T-helper 22 cell (primary cell): ENCODE results near the gene MRPL36.

Source experiments
- DNase-seq: peaks from one replicate; pipeline ENCODE4 v3.0.0-alpha.2; 2020; ENCODE audit warnings: low read depth

Gene MRPL36

GRCh38 chr5:1781726-1782384, 17.8 kb downstream of the MRPL36 start:
- DNase-seq, result no peak

- DNase-seq, result no peak
Observed at GRCh38 chr5:1781107-1781506, 18.5 kb downstream of the MRPL36 start.

DNA sequence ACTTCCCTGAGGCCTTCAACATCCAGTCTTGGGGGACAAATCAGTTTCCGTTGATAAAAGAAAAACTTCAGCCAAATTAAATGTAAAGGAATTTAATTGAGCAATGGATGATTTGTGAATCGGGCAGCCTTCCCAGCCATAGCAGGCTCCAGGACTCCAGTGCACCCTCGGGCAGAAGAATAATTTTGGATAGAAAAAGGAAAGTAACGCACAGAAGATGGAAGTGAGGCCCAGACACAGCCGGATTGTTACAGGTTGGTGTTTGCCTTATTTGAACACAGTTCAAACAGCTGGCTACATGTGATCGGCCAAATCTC, 19.1 kb downstream of the MRPL36 start:
- no peak for DNase-seq

DNA sequence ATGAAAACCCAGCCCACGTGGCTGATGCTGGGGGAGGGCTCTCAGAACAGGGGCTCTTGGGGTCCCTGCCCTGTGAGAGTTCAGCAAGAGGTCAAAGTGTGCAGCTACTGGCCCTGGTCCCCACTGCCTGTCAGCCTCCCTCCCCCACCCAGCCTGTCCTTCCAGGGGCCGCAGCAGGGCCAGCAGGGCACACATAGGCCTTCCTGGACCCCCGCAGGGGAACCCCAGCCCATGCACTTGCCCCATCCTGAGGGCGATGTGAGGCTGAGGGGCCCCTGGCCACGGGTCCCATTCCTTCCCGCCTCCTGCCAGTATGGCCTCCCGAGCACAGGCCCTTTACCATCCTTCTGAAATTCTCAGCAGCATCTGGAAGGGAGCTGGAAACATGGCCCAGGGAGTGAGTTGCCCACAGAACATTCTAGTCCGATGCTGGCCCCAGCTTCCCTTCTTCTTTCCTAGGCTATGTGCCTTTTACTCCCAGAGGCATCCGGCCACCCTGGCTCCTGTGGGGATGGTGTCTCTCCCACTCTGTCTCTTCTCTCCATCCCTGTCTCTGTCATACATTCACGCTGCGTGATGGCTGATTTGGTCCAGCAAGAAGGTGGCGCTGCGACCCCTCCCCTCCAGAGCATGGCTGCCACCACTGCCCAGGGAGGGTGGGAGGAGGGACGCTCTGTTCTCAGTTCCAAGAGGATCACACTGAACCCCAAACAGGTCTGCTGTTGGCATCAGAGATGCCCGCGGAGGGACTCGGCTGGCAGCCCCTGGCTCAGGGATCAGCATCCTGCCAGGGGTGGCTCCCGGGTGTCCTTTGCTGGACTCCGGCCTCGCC, 19.6 kb downstream of the MRPL36 start:
- no peak for DNase-seq

GRCh38 chr5:1779021-1779680, 20.5 kb downstream of the MRPL36 start:
- DNase-seq, result no peak

- DNase-seq, result no peak
Observed at GRCh38 chr5:1778138-1779020, 21.3 kb downstream of the MRPL36 start.

DNA sequence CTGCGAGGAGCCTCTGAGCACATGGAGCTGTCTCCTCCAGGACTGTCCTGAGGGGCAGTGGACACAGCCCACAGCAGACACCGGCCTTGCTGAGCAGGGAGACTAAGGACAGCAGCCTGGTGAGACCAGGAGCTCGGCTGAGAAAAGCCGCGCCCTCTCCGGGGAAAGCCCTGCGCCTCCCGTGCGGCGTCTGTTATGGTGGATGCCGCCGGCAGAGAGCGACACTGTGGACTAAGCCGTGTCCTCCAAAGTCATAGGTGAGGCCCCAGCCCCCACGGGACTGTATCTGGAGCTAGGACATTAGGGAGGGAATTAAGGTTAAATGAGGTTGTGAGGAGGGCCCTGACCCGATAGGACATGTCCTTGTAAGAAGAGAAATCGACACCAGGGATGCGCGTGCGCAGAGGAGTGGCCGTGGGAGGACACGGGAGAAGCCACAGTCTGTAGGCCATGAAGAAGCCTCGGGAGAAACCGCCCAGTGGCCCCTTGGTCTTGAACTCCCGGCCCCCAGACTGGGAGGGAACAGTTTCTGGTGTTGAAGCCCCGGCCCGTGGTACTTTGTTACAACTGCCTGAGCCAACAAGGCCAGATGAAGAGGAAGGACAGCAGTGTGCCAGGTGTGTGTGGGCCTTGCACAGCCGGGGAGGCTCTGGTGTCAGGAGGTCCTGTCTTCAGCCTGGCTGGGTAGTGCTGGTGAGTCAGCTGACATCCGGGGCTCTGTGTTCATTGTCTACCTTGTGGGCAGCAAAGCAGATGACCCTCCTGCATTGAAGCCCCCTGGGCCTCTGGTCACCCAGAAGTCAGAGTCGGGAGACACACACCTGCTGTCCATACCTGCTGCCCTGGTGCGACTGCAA, 22.1 kb downstream of the MRPL36 start:
- no peak for DNase-seq

DNA sequence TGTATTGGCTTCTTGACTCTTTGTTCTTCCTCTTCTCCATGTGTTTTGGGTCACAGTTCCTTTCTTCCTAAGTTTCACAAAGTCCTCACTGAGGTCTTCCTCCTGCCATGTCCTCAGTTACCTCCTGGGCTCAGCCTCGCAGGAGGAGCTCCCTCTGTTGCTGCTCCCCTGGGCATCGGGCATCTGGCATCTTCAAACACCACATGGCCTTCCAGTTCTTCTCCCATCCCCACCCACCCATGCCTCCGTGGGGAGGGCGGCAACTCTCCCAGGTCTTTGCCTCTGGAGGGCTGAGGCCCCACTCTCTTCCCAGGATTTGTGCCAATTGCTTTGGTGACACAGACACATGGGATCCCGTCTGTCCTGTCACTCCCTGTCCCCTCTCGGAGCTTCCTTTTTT, 22.8 kb downstream of the MRPL36 start:
- DNase-seq, result no peak

GRCh38 chr5:1772634-1773033, 27.0 kb downstream of the MRPL36 start:
- no peak for DNase-seq

- no peak for DNase-seq
Observed at GRCh38 chr5:1771149-1772065, 28.2 kb downstream of the MRPL36 start.

DNA sequence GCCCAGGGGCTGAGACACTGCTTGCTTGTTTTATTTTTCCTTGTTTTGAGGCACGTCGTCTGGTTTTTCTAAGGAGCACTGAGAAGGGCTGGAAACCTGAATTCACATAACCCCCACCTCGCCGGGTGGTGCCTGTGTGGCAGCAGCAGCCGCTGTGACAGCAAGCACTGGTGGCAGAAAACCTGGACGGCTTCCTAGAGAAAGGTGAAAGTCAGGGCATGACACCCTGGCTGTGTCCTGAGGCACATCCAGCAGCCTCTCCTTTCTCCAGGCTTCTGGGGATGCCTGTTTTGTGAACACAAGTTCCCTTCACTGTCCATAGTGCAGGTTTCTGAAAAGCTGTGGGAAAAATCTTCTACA, 29.2 kb downstream of the MRPL36 start:
- no peak for DNase-seq

- no peak for DNase-seq
Observed at GRCh38 chr5:1769752-1770442, 29.7 kb downstream of the MRPL36 start.

DNA sequence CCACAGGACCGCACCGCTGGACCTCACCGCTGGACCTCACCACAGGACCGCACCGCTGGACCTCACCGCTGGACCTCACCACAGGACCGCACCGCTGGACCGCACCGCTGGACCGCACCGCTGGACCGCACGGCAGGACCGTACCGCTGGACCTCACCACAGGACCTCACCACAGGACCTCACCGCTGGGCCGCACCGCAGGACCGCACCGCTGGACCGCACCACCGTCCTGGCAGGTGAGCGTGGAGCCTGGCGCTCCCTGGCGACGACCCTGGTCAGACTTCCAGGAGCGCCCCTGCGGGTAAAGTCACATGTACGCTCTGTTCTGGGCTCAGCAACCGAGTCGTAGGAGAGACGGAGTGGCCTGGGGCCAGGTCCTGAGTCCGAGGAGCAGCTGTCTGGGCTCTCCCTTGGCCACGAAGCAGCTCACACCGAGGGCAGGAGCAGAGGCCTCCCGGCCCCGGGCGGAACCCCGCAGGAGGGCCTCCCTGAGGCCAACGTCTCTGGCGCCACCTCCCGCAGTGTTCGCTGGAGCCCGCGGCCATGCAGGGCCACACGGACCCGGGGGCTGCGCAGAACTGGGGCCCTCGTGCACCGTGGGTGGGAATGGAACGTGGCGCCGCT, 30.5 kb downstream of the MRPL36 start:
- no peak for DNase-seq

GRCh38 chr5:1768283-1769000, 31.2 kb downstream of the MRPL36 start:
- DNase-seq, result no peak

DNA sequence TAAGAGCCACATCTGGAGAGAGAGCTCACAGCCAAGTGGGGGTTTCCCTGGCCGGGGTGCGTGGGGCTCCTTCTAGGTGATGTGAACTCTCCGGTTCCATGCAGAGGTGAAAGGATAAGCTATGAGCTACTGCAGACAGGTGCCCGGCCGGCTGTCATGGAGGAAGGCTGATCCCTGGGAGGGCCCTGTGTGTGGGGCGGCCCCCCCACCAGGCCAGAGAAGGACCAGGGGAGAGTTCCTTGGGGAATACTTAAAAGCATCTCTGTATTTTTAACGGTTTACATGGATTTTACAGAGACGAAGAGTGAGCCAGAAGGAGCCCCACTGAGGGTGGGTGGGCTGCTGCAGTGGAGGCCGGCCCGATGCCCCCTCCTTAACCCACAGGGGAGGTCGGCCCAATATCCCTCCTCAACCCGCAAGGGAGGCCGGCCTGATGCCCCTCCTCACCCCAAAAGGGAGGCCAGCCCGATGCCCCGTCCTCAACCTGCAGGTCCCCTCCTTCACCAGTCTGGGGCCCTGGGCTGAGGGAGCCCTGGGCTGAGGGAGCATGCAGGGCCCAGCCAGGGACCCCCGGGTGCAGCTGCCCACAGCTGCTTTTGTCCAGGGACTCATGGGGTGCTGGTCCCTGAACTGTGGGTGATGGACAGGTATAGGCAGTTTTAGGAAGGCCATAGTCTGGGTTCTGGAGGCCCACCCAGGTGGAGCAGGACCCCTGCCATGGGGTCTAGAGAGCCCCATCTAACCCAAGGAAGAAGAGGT, 31.9 kb downstream of the MRPL36 start:
- DNase-seq, result no peak

GRCh38 chr5:1765880-1766235, 33.8 kb downstream of the MRPL36 start:
- no peak for DNase-seq

DNA sequence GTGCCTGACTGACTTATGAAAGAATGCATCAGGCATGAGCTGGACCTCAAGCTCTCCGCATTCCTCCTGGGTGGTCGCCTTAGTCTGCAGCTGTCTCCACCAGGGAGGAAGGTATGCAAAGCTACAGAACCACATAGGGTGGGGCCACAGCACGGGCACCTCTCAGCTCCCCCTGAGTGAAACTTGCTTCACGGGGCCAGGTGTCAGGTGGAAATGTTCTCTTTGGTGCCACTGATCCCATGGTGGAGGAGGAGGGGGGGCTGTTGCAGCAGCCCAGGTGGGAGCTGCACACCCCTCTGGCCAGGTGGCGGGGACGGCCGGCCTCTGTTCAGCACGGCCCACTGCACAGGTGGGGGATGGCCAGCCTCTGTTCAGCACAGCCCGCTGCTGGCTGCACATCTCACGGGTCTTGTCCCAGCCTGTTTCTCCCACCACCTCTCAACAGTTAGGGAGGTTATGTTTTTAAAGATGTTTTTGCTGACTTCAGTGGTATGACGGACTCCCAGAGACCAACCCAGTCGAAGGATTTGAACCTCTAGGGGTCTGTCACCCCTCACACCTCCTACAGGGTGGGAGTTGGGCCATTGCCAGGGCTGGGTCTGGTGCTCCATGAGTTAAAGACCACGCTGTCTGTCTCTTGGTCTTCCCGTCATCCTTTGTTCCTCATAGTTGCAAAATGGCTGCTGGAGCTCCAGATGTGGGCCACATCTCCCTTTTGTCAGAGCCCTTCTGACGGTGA, 34.3 kb downstream of the MRPL36 start:
- no peak for DNase-seq
